ENCODE results near the gene ZNF311.
"Not testable (repeated sequence)": the region's sequence is repeated elsewhere in the genome, so short reads cannot be mapped to it uniquely, and the experiment has no call there.

ZNF311 gene

DNA sequence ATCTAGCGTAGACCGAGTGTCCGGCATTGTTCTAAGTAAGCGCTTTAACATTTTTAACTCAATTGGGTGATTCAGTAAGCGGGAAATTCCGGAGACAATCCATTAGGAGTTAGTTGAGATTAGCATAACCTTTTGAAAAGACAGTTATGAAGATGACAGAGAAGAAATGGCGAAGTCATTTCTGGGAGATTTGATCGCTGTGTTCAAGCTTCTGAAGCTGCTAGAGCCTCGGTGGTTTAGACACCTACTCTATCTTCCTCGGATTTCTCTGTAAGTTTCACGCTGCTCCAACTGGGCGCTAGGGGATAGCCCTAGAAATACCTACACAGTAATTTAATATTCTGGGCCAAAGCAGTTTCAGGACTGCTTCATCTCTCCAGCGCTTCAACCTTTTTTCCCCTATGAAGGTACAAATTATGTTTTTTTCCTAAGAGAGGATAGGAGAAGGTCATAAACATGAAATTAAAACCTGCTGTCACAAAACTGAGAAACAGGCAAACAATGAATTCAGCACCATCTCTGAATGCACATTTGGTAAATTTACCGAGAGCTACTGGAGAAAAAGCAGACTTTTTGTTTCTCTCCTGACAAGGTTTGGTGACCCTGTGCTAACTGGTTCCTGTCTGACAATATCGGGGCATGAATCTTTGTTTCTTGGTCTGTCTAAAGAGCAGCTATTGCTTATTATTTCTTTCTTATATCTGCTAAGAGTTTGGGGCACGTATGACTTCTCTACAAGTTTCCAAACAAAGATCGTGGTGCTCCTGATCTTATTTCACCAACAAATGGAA, 22.4 kb downstream of the ZNF311 start:
- FAIRE-seq, result no peak

DNA sequence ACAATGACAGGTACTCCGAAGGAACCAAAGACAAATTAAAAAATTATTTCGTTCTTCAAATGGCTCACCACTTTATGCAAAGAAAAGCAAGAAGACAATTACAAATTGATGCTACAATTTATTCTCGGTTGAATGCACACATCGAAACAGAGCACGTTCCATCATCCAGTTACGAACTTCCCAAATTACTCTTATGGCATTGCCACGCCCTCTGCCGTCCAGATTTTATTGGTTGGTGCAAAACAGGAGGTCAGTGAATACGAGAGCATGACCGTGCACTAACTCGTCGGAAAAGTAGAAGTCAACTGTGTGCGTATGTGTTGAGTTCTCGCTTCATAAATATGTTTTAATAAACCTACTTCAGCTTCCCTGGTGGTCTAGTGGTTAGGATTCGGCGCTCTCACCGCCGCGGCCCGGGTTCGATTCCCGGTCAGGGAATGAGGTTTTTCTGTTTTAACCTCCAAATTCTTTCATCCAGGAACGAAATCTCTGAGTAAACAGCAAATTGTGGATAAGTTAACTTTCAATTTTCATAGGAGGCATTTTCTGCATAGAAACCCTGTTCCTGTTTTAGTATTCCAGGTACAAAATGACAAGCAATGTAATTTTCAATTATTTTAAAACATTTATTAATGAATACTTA, 23.2 kb downstream of the ZNF311 start:
- peak; percentile 13 for FAIRE-seq

DNA sequence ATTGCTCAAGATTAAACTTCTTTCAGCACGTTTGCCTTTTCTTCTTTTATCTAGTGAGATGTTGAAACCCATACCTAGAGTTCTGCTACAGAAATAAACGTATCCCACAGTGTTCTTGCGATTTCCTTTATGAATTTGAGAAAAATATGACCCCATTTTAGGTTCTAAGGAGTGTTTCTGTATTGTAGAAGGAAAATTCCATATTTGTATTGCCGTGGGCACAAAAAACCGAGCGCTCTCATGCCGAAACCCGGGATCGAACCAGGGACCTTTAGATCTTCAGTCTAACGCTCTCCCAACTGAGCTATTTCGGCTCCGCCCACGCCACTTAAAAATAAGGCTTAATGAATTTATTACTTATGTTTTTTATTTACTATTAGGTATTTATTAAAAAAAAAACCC, 23.7 kb downstream of the ZNF311 start:
- no peak for FAIRE-seq

DNA sequence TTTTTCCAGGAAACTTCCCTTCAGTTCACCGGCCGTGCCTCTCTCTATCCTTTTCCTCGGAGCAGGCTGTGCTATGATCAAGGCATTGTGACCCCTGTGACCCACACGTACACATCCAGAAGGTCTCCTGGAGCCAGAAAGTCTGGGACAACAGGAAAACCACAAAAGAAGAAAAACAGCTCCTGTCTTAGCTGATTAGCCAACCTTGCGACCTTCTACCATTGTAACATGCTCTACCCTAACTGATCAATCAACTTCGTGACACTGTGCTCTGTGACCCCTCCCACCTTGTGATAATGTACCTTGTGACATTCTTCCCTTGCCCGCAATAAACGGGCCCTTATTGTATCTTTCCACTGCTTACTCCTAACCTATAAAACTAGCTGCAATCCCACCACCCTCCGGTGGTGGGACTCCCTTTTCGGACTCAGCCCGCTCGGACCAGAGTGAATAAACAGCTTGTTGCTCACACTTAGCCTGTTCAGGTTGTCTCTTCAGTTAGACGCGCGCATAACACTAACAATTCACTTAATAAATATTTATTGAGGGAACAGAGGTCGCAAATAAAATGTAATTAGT, 24.2 kb downstream of the ZNF311 start:
- FAIRE-seq, result no peak

DNA sequence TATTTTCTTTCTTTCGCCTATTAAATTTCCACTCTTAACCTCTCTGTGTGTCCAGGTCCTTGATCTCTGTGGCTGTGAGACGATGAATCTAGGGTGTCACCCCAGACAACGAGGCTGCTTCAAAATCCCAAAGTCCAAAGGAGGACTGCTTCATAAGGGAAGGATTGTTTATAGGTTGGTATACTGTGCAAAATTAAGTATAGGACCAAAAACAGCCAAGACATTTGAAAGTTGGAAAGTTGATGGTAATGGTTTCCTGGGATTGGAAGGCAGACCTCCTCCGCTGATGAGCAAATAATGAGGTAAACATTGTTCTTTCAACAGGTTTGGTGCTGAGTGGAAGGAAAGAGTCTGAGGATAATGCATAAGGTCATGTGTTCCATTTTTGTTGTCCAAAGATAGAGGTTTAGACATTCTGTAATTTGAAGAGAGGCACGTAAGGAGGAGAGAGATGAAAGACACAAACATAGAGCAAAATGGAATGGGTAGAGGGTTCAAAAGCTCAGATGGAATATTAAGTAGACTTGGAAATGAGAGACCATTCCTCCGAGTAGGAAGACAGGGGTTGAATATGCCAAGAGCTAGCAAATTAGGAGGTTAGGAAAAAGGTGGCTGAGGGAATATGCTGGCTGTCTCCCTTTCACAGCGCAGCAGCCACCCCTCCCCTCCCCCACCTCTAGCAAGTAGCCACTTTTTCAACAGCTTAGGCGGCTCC, 24.8 kb downstream of the ZNF311 start:
- no peak for FAIRE-seq

DNA sequence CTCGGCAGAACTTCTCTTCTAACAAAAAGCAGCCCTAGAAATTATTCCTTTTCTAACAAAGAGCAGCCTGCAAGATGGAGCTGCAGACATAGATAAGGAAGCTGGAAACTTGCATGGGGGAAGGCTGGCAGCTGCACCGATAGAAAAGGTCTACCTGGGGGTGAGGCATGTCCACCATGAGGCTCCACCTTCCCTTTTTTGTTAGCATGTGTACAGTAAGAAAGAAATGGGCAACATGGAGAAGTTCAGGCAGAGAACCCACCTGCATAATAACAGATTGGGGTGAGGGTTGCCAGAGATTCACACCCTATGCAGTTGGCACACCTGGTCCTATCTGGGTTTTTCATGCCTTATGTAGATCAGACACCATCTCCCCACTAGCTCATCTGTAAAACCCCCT, 25.4 kb downstream of the ZNF311 start:
- no peak for FAIRE-seq

DNA sequence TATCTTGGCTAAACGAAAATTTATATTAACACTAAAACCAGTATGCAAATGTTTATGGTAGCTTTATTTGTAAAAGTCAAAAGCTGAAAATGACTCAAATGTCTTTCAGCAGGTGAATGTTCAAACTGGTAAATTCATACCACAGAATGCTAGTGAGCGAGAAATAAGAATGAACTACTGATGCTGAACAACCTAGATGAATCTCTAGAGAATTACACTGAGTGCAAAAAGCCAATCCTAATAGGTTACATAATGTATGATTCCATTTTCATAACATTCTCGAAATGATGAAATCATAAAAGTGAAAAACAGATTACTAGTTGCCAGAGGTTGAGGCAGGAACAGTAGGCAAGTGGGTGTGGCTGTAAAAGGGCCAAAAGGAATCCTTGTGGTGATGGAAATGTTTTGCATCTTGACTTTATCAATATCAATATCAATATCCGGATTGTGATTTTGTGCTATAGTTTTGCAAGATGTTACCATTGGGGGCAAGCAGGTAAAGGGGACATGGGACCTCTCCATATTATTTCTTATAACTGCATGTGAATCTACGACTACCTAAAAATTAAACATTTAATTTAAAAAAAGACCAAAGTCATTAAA, 26.1 kb downstream of the ZNF311 start:
- FAIRE-seq, result no peak

DNA sequence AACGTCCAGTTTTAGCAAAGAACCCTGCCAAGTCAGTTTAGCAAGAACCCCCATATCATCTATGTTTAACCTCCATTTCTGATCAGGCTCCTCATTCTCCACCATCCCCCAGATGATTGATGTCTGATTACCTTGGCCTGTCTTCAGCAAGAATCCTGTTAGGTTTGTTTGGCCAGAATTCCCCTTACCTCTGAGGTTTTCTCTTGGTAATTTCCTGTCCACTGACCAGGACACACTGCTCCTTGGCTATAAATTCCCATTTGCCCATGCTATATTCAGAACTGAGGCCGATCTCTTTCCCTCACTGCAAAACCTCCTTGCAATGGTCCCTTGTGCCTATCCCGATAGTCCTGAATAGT, 27.0 kb downstream of the ZNF311 start:
- FAIRE-seq, result no peak

DNA sequence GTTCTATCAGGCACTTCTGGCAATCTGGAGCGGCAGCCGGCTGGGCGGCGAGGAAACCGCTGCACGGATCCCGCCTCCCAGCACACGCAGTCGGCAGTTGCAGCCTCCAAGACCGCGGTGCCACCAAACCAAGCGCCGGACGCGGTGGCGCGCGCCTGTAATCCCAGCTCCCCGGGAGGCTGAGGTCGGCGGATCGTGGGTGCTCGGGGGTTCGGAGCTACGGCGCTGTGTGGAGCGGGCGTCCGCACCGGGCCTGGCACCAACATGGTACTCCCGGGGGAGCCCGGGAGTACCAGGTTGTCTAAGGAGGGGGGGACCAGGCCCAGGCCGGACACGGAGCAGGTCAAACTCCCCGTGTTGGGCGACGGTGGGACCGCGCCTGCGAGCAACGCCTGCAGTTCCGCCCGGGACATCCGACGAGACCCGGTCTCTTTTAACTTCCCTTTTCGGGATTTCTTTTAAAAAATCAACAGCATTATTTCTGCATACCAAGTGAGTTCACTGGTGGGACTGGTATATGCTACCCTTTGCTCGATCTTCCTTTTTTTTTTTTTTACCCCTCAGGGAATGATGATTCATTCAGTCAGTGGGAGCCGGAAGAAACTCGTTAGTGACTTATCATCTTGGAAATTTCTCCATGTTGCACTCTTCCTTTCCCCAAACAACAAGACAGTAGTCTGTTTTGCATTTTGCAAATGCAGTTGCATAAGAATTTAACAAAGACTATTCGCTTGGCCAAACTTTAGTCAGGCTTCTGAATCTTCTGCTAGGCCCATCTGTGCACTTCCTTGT, 27.6 kb downstream of the ZNF311 start:
- no peak for FAIRE-seq

DNA sequence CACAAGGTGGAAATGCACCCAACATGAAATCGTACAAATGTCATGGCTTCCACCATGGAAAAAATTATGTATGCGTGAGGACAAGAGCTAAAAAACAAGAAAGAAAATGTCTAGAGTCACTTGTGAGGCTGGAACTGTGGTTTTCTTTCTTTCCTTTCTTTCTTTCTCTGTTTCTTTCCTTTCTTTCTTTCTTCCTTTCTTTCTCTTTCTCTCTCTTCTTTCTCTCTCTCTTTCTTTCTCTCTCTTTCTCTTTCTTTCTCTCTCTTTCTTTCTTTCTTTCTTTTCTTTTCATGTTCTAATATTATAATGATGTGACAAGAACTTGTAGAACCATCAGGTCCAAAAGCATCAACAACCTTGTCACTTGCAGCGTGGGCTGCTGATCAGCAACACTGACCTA, 28.4 kb downstream of the ZNF311 start:
- no peak for FAIRE-seq

DNA sequence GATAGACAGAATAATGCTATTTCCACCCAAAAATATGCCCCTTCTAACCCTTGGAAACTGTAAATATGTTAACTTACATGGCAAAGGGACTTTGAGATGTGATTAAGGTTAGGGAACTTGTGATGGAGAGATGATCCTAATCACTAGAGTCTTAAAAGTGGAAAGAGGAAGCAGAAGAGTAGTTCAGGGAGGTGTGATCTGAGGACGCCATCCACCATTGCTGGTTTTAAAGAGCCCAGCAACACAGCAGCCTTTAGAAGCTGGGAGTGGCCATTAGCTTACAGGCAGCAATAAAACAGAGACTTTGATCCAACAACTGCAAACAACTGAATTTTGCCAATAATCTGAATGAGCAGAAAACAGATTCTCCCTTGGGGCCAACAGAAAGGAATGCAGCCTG, 30.6 kb downstream of the ZNF311 start:
- FAIRE-seq, result no peak

DNA sequence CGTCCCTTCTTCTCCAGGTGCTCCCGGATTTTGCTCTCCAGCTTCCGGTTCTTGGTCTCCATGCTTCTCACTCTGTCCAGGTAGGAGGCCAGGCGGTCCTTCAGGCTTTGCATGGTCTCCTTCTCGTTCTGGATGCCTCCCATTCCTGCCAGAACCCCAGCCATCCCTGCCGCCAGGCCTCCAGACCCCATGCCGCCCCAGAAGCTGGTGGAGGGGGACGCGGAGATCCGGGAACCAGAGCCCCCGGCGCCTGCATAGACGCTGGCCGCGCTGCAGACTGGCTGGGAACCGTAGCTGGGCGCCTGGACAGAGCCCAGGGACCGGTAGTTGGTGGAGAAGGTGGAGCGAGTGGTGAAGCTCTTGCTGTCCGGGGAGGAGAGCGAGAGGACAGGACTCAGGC, 35.1 kb downstream of the ZNF311 start:
- not testable (repeated sequence) for FAIRE-seq

DNA sequence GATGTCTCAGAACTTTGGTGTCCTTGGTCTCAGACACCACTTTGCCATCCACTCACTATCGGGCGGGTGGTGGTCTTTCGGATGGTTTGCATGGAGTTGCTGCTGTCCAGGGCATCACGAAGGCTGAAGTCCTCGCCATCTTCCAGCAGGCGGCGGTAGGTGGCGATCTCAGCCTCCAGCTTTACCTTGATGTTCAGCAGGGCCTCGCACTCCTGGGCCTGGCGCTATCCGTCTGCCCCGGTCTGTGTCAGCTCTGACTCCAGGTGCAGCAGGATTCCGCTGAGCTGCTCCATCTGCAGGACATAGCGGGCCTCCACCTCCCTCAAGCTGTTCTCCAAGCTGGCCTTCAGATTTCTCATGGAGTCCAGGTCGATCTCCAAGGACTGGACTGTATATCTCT, 36.0 kb downstream of the ZNF311 start:
- no peak for FAIRE-seq

DNA sequence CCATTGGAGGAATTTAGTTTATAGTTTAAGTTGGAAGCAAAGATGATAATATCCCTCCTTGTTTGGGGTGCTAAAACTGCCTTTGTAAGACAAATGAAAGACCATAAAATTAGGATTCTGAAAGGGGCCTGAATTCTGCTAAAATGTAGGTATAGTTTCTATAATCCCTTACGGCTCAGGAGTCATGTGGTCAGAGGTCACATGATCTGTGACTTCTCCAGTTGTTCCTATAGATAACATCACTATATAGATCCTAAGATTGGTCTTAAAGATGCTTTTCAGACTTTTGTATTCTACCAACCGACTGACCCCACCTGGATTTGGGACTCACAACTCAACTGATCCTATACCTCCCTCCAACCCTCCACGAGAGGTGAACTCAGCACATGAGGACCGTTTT, 36.6 kb downstream of the ZNF311 start:
- FAIRE-seq, result no peak

DNA sequence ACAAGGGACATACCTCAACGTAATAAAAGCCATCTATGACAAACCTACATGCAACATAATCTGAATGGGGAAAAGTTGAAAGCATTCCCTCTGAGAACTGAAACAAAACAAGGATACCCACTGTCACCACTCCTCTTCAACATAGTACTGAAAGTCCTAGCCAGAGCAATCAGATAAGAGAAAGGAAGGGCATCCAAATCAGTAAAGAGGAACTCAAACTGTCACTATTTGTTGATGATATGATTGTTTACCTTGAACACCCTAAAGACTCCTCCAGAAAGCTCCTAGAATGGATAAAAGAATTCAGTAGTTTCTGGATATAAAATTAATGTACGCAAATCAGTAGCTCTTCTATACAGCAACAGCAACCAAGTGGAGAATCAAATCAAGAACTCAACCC, 39.4 kb downstream of the ZNF311 start:
- FAIRE-seq, result no peak

DNA sequence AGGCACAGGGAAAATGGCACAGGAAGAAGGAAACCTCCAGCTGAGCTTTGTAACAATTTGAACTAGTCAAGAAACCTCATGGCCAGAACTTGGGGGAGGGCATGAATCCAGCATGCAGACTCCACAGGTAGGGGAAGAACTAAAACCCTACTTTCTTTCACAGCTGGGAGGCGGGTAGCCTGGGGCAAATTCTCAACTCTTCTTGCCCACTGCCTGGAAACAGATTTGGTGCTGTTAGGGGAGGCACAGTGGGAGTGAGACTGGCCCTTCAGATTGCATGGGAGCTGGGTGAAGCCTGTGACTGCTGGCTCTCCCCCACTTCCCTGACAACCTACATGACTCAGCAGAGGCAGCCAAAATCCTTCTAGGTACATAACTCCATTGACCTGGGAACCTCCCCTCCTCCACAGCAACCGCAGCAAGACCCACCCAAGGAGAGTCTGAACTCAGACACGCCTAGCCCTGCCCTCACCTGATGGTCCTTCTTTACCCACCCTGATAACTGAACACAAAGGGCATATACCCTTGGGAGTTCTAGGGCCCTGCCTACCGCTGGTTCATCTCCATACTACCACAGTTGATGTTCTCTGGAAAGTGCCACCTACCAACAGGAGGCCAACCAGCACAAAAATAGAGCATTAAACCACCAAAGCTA, 44.1 kb downstream of the ZNF311 start:
- FAIRE-seq, result no peak

DNA sequence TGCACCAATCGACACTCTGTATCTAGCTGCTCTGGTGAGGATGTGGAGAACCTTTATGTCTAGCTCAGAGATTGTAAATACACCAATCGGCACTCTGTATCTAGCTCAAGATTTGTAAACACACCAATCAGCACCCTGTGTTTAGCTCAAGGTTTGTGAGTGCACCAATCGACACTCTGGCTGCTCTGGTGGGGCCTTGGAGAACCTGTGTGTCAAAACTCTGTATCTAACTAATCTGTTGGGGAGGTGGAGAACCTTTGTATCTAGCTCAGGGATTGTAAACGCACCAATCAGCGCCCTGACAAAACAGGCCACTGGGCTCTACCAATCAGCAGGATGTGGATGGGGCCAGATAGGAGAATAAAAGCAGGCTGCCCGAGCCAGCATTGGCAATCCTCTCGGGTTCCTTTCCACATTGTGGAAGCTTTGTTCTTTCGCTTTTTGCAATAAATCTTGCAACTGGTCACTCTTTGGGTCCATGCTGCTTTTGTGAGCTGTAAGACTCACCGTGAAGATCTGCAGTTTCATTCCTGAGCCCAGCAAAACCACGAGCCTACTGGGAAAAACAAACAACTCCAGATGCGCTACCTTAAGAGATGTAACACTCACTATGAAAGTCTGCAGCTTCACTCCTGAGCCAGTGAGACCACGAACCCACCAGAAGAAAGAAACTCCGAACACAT, 46.4 kb downstream of the ZNF311 start:
- not testable (repeated sequence) for FAIRE-seq

DNA sequence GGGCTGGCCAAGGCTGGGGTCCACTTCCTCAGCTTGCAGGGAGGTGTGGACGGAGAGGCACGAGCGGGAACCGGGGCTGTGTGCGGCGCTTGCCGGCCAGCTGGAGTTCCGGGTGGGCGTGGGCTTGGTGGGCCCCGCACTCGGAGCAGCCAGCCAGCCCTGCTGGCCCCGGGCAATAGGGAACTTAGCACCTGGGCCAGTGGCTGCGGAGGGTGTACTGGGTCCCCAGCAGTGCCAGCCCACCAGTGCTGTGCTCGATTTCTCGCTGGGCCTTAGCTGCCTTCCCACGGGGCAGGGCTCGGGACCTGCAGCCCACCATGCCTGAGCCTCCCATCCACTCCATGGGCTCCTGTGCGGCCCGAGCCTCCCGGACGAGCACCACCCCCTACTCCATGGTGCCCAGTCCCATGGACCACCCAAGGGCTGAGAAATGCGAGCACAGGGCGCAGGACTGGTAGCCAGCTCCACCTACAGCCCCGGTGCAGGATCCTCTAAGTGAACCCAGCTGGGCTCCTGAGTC, 47.3 kb downstream of the ZNF311 start:
- FAIRE-seq, result not testable (repeated sequence)

DNA sequence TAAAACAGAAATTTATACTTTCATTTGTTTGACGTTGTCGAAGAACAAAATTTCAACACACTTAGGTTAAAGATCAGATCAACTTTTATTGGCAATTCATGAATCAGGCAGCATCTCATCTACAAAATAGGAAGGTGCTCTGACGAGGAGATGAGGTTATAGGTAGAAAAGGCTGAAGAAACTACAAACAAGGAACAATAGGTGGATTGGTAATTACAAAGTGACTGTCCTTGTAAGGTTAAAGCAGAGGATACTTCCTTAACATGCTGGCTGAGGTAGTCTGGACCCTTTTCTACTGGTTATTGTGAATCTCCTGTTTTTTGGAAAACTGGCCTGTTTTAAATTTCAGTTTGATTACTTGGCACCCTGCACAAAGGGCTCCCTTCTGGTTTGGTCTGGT, 48.8 kb downstream of the ZNF311 start:
- no peak for FAIRE-seq

DNA sequence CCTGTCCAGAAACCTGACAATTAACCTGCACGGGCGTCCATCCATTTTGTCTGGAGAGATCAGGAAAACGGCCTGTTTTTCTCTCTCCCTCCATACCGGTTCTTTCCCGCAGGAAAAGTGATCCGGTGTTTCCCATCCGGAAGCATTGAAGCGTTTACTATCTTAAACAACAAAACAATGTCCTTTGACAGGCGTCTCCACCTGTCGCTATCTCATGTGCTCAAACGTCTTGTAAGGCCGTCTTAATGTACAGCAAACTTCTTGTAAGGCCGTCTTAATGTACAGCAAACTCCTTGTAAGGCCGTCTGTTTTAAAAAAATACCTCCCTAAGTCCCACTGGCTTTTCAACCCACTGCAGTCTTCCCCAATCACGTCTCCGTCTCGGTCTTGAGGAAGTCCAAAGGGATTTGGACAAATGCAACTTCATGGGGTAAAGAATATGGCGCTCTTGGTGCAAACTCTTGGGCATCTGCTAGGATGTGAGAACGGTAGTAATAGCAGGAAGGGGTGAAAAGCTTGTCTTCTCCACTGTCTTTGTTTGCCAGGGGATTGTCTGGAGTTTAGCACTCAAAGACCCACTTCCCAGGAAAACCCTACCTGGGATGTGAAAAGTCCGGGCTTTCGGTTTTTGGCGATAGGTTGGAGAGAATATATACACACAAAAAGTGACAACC, 51.4 kb downstream of the ZNF311 start:
- no peak for FAIRE-seq
